Sigmoid colon (tissue), 7 donors: ENCODE results near the gene TXNDC5. TPM values are rescaled to one million over a fixed set of nuclear protein-coding genes. Genes with fewer than 3 reads are reported as not detected.

Source experiments
- DNase-seq: peaks from one replicate; pipeline ENCODE4 v3.0.0-alpha.2; 2019
- H3K27ac ChIP-seq, 4 donors: fragments of 200-600 bp; sonication (generic); one replicate each; pipeline ENCODE4 v1.5.1; 2016 to 2019; ENCODE audit warnings: mild to moderate bottlenecking in 1 of 4
- H3K27me3 ChIP-seq, 3 donors: fragments of 200-600 bp; sonication (generic); one replicate each; pipeline ENCODE4 v1.5.1; 2019; ENCODE audit warnings: mild to moderate bottlenecking in 1 of 3
- H3K36me3 ChIP-seq, 4 donors: fragments of 200-600 bp; sonication (generic); one replicate each; pipeline ENCODE4 v1.5.1; 2016 to 2019
- H3K4me1 ChIP-seq, 4 donors: fragments of 200-600 bp; sonication (generic); one replicate each; pipeline ENCODE4 v1.5.1; 2017 to 2019
- H3K4me3 ChIP-seq, 4 donors: fragments of 200-600 bp; sonication (generic); one replicate each; pipeline ENCODE4 v1.5.1; 2017 to 2019; ENCODE audit warnings: mild to moderate bottlenecking in 2 of 4, moderate library complexity in 1 of 4
- H3K9me3 ChIP-seq, 4 donors: fragments of 200-600 bp in 3 of 4; sonication (generic) in 3 of 4; one replicate each; pipeline versions ENCODE4 v1.5.1 to v1.6.1; 2013 to 2019
- EP300 ChIP-seq, 4 donors: sonication (generic); formaldehyde crosslinking; IDR thresholded peaks; one replicate each; pipeline ENCODE4 v1.6.1; 2017; ENCODE audit warnings: antibody characterized with exemption in 4 of 4
- POLR2A ChIP-seq, 2 donors: fragments of 450-650 bp; IDR thresholded peaks; one replicate each; pipeline ENCODE4 v1.6.1; 2016; ENCODE audit warnings: antibody characterized with exemption in 2 of 2, mild to moderate bottlenecking in 2 of 2, moderate library complexity in 2 of 2
- POLR2AphosphoS5 ChIP-seq, 4 donors: sonication (generic); formaldehyde crosslinking; IDR thresholded peaks; one replicate each; pipeline ENCODE4 v1.6.1; 2017; ENCODE audit warnings: antibody characterized with exemption in 4 of 4
- WGBS, 2 donors: extraction: QIAGEN DNeasy Blood & Tissue Kit; methylation state at CpG; one replicate each; pipeline ENCODE4 v1.1.7; 2013; 5-methylcytosine and 5-hydroxymethylcytosine counted together
- intact Hi-C: fragments of 100-400 bp; cut with DNase I; formaldehyde crosslinking; loops from one replicate; pipeline ENCODE4 v1.15.1; 2023
- polyA plus RNA-seq, 3 donors: library from polyadenylated mRNA; stranded (reverse); fragments of 200-250 nt; gene quantifications; one replicate each; pipeline ENCODE4 v1.2.3, GENCODE V29; 2013
- total RNA-seq, 4 donors: library from RNA; depleted of rRNA; stranded (reverse); fragments of >200 nt; gene quantifications; one replicate each; pipeline ENCODE4 v1.1.0, GENCODE V29; 2016
- TF ChIP-seq, protein P1 (sequence below), 4 experiments: fragments of 450-650 bp in 3 of 4; fragments of 200-600 bp in 1 of 4; IDR thresholded peaks; one replicate each; pipeline ENCODE4 v1.5.1; 2016 to 2019; ENCODE audit warnings: antibody characterized with exemption in 4 of 4, mild to moderate bottlenecking in 3 of 4, moderate library complexity in 2 of 4
- donor health status: healthy with polysubstance abuse.
- donor health status: Bipolar disorder and iron deficiency.
- donor health status: healthy.

TXNDC5 gene
- total and polyA plus RNA-seq, 7 donors = 18.6 to 75.2 (median 51.7) TPM

DNA sequence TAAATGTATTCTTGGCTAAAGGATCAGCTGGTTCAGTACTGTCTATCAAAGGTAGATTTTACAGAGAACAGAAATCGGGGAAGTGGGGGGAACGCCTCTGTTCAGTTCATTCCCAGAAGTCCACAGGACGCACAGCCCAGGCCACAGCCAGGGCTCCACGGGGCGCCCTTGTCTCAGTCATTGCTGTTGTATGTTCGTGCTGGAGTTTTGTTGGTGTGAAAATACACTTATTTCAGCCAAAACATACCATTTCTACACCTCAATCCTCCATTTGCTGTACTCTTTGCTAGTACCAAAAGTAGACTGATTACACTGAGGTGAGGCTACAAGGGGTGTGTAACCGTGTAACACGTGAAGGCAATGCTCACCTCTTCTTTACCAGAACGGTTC is 29.9 kb downstream of the TXNDC5 start:
- intact Hi-C loops = no loop called here
- TF ChIP-seq POLR2AphosphoS5 (IDR thresholded peaks at IDR 0.05) (no peak), EP300 (IDR thresholded peaks at IDR 0.05) (no peak), POLR2A (IDR thresholded peaks at IDR 0.05) (no peak)
- TF ChIP-seq, protein P1, sequence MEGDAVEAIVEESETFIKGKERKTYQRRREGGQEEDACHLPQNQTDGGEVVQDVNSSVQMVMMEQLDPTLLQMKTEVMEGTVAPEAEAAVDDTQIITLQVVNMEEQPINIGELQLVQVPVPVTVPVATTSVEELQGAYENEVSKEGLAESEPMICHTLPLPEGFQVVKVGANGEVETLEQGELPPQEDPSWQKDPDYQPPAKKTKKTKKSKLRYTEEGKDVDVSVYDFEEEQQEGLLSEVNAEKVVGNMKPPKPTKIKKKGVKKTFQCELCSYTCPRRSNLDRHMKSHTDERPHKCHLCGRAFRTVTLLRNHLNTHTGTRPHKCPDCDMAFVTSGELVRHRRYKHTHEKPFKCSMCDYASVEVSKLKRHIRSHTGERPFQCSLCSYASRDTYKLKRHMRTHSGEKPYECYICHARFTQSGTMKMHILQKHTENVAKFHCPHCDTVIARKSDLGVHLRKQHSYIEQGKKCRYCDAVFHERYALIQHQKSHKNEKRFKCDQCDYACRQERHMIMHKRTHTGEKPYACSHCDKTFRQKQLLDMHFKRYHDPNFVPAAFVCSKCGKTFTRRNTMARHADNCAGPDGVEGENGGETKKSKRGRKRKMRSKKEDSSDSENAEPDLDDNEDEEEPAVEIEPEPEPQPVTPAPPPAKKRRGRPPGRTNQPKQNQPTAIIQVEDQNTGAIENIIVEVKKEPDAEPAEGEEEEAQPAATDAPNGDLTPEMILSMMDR (IDR thresholded peaks at IDR 0.05) = no peak
- Histone ChIP-seq H3K4me1 (no peaks in the 10 kb centered on the region), H3K27me3 (no peaks in the 10 kb centered on the region), H3K4me3 (no peak overlapping the region), H3K36me3 (peaks cover 10 to 55% (median 31%) of the 10 kb centered on the region in 4 donors), H3K9me3 (no peaks in the 10 kb centered on the region), H3K27ac (no peak overlapping the region)
- 93% methylated on average over 9 of the region's 9 CpGs for WGBS, 2 donors
- no peak for DNase-seq

DNA sequence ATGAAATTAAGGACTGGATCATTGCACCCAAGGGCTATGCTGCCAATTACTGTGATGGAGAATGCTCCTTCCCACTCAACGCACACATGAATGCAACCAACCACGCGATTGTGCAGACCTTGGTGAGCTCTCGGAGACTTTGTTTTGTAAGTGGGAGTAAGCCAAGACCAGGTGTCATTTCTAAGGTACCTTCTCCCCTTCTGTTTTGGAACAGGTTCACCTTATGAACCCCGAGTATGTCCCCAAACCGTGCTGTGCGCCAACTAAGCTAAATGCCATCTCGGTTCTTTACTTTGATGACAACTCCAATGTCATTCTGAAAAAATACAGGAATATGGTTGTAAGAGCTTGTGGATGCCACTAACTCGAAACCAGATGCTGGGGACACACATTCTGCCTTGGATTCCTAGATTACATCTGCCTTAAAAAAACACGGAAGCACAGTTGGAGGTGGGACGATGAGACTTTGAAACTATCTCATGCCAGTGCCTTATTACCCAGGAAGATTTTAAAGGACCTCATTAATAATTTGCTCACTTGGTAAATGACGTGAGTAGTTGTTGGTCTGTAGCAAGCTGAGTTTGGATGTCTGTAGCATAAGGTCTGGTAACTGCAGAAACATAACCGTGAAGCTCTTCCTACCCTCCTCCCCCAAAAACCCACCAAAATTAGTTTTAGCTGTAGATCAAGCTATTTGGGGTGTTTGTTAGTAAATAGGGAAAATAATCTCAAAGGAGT is 30.4 kb downstream of the TXNDC5 start:
- Histone ChIP-seq H3K4me1 (no peaks in the 10 kb centered on the region), H3K4me3 (no peak overlapping the region), H3K27me3 (no peaks in the 10 kb centered on the region), H3K9me3 (no peaks in the 10 kb centered on the region), H3K27ac (no peak overlapping the region), H3K36me3 (peaks cover 10 to 50% (median 31%) of the 10 kb centered on the region in 4 donors)
- DNase-seq = no peak
- 94 to 95% methylated on average over 13 of the region's 13 CpGs for WGBS, 2 donors
- intact Hi-C loops = no loop called here
- TF ChIP-seq EP300 (IDR thresholded peaks at IDR 0.05) = no peak
- TF ChIP-seq, protein P1 (IDR thresholded peaks at IDR 0.05) = no peak
- TF ChIP-seq POLR2A (IDR thresholded peaks at IDR 0.05) = no peak
- no peak for TF ChIP-seq POLR2AphosphoS5 (IDR thresholded peaks at IDR 0.05)

DNA sequence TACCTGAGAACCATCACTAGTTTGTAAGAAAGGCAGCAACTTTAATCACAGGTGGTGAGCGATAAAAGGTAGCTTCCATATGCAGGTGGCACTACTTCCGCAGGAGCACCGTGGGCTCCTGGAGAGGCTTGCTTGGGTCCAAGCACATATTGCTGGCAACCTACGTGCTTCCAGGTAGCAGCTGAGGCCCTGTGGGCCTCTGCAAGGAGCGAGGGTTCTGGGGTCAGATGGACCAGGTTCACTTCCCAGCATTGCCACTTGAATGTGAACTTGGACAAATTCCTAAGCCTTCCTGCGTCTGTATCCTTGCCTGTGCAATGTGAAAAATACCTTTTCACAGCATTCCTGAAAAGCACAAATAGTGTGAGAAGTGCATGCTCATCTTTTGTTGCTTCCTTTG is 31.0 kb downstream of the TXNDC5 start:
- intact Hi-C loops = no loop called here
- H3K9me3 ChIP-seq = no peaks in the 10 kb centered on the region
- H3K4me3 ChIP-seq = no peak overlapping the region
- no peak for DNase-seq
- no peaks in the 10 kb centered on the region for H3K4me1 ChIP-seq
- H3K36me3 ChIP-seq = peaks cover 10 to 44% (median 31%) of the 10 kb centered on the region in 4 donors
- no peak overlapping the region for H3K27ac ChIP-seq
- H3K27me3 ChIP-seq = no peaks in the 10 kb centered on the region
- 96 to 97% methylated on average over 6 of the region's 6 CpGs for WGBS, 2 donors
- TF ChIP-seq EP300 (IDR thresholded peaks at IDR 0.05) (no peak), POLR2A (IDR thresholded peaks at IDR 0.05) (no peak), POLR2AphosphoS5 (IDR thresholded peaks at IDR 0.05) (no peak)
- TF ChIP-seq, protein P1 (IDR thresholded peaks at IDR 0.05) = no peak

DNA sequence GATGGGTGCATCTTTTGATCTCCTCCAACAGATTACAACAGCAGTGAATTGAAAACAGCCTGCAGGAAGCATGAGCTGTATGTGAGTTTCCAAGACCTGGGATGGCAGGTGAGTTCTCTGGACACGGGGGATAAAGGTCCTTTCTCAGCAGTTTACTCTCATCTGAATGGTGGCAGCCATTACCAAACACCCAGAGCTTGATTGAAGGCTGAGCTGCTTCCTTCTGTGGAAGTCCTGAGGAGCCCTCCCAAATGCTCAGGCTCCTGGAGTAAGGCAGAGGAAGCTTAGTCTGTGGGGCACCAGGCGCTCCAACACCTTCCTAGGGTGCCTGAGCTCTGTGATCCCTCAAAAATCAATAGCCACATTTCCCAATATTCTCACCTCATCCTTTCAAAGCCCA is 31.5 kb downstream of the TXNDC5 start:
- intact Hi-C loops = no loop called here
- no peak for DNase-seq
- H3K9me3 ChIP-seq = no peaks in the 10 kb centered on the region
- peaks cover 10 to 39% (median 26%) of the 10 kb centered on the region in 4 donors for H3K36me3 ChIP-seq
- H3K4me3 ChIP-seq = no peak overlapping the region
- H3K27me3 ChIP-seq = no peaks in the 10 kb centered on the region
- TF ChIP-seq POLR2AphosphoS5 (IDR thresholded peaks at IDR 0.05) = no peak
- TF ChIP-seq EP300 (IDR thresholded peaks at IDR 0.05) = no peak
- TF ChIP-seq, protein P1 (IDR thresholded peaks at IDR 0.05) = no peak
- TF ChIP-seq POLR2A (IDR thresholded peaks at IDR 0.05) = no peak
- no peaks in the 10 kb centered on the region for H3K4me1 ChIP-seq
- WGBS, 2 donors = 81 to 93% methylated on average over 2 of the region's 2 CpGs
- H3K27ac ChIP-seq = no peak overlapping the region
